H1 (cell line): ENCODE results near the gene DPP10. TPM values are rescaled to one million over a fixed set of nuclear protein-coding genes. Genes with fewer than 3 reads are reported as not detected.

Experiments
- CTCF ChIA-PET: fragments of 300-600 bp; sonication (Branson Sonifier 250); formaldehyde crosslinking; loops from one replicate; lab custom pipeline; 2021; ENCODE audit not compliant: partially characterized antibody; lab: Charles Lee
- POLR2A ChIA-PET: fragments of 300-600 bp; sonication (Branson Sonifier 250); formaldehyde crosslinking; loops from one replicate; lab custom pipeline; 2021; ENCODE audit warnings: inconsistent platforms; ENCODE audit not compliant: partially characterized antibody; lab: Charles Lee
- DNase-seq, 2 experiments: peaks; one replicate each; pipeline versions ENCODE4 v3.0.0 to v3.0.0-alpha.2; 2010 to 2022; ENCODE audit warnings: low spot score in 2 of 2, low read depth in 1 of 2, mixed read lengths in 1 of 2
- FAIRE-seq: peaks from 2 replicates; lab custom pipeline; 2011; peaks lifted over from hg19 to GRCh38; lab: Jason Lieb, UNC
- H2AFZ ChIP-seq: 2 replicates; pipeline ENCODE4 v1.8.1; 2012; ENCODE audit warnings: low read length, inconsistent platforms
- H2AK5ac ChIP-seq: 2 replicates; pipeline ENCODE4 v1.6.1; 2013; ENCODE audit warnings: low read depth, low read length
- H2BK120ac ChIP-seq: replicated peaks from 2 replicates; pipeline ENCODE3; 2013; ENCODE audit warnings: low read depth, low read length, inconsistent platforms
- H2BK12ac ChIP-seq: 2 replicates; pipeline ENCODE4 v1.6.1; 2013; ENCODE audit warnings: low read depth, low read length
- H2BK15ac ChIP-seq: 2 replicates; pipeline ENCODE4 v1.6.1; 2013; ENCODE audit warnings: low read length
- H2BK20ac ChIP-seq: 2 replicates; pipeline ENCODE4 v1.6.1; 2013; ENCODE audit warnings: low read length
- H2BK5ac ChIP-seq: 2 replicates; pipeline ENCODE4 v1.6.1; 2013; ENCODE audit warnings: low read depth, low read length
- H3K14ac ChIP-seq: 2 replicates; pipeline ENCODE4 v1.6.1; 2013; ENCODE audit warnings: inconsistent platforms; ENCODE audit not compliant: insufficient read length
- H3K18ac ChIP-seq: 2 replicates; pipeline ENCODE4 v1.6.1; 2013; ENCODE audit warnings: low read length; ENCODE audit errors: extremely low read depth
- H3K23ac ChIP-seq: 2 replicates; pipeline ENCODE4 v1.6.1; 2013; ENCODE audit warnings: inconsistent platforms; ENCODE audit not compliant: insufficient read length
- H3K23me2 ChIP-seq: 2 replicates; pipeline ENCODE4 v1.6.1; 2013; ENCODE audit warnings: low read depth, low read length
- H3K27ac ChIP-seq: 2 replicates; pipeline ENCODE4 v1.6.1; 2011; ENCODE audit warnings: low read depth, low read length, inconsistent platforms
- H3K27me3 ChIP-seq, 4 experiments: replicated peaks in 1 of 4; 1 replicate in 1 of 4; 2 replicates in 3 of 4; pipeline versions ENCODE4 v1.6.1 to v1.8.1; 2011 to 2013; ENCODE audit warnings: low read length in 3 of 4, mild to moderate bottlenecking in 3 of 4, inconsistent platforms in 2 of 4, mixed read lengths in 2 of 4, moderate library complexity in 1 of 4; ENCODE audit not compliant: control insufficient read depth in 3 of 4, insufficient read depth in 3 of 4; ENCODE audit errors: extremely low read depth in 1 of 4
- H3K36me3 ChIP-seq, 4 experiments: 2 replicates each; pipeline versions ENCODE4 v1.6.1 to v1.8.1; 2011 to 2013; ENCODE audit warnings: mild to moderate bottlenecking in 4 of 4, low read length in 3 of 4, moderate library complexity in 2 of 4, control low read depth in 1 of 4, inconsistent platforms in 1 of 4; ENCODE audit not compliant: insufficient read depth in 4 of 4, control insufficient read depth in 2 of 4
- H3K4ac ChIP-seq: replicated peaks from 2 replicates; pipeline ENCODE3; 2013; ENCODE audit warnings: low read length, low read depth, mixed read lengths, inconsistent platforms; ENCODE audit not compliant: insufficient read length
- H3K4me1 ChIP-seq, 4 experiments: replicated peaks in 1 of 4; 1 replicate in 1 of 4; 2 replicates in 3 of 4; pipeline versions ENCODE4 v1.6.1 to v1.8.1; 2011 to 2013; ENCODE audit warnings: low read length in 3 of 4, inconsistent platforms in 2 of 4, mixed read lengths in 1 of 4; ENCODE audit not compliant: insufficient read depth in 4 of 4, control insufficient read depth in 3 of 4
- H3K4me2 ChIP-seq, 2 experiments: 2 replicates each; pipeline versions ENCODE4 v1.6.1 to v1.8.1; 2011 to 2013; ENCODE audit warnings: low read depth in 2 of 2, low read length in 2 of 2, control low read depth in 1 of 2, inconsistent platforms in 1 of 2, mild to moderate bottlenecking in 1 of 2; ENCODE audit not compliant: insufficient read depth in 1 of 2
- H3K4me3 ChIP-seq, 4 experiments: fragments of 200-600, 300-600 bp in 1 of 4; sonication (generic), shearing (Covaris generic), sonication (Bioruptor Twin) in 1 of 4; 2 replicates each; pipeline versions ENCODE4 v1.5.1 to v1.8.1; 2011 to 2016; ENCODE audit warnings: low read length in 4 of 4, low read depth in 3 of 4, control low read depth in 2 of 4, inconsistent platforms in 2 of 4, mild to moderate bottlenecking in 2 of 4, mixed read lengths in 1 of 4, moderate library complexity in 1 of 4; ENCODE audit not compliant: insufficient read depth in 2 of 4; ENCODE audit errors: extremely low read depth in 1 of 4
- H3K56ac ChIP-seq: replicated peaks from 2 replicates; pipeline ENCODE3; 2013; ENCODE audit warnings: low read depth, mild to moderate bottlenecking, mixed read lengths, low read length, inconsistent platforms; ENCODE audit not compliant: insufficient read length
- H3K79me1 ChIP-seq: 2 replicates; pipeline ENCODE4 v1.6.1; 2013; ENCODE audit warnings: low read depth, low read length, control low read depth
- H3K79me2 ChIP-seq, 2 experiments: 2 replicates each; pipeline versions ENCODE4 v1.6.1 to v1.8.1; 2012 to 2013; ENCODE audit warnings: low read length in 2 of 2, mild to moderate bottlenecking in 2 of 2, inconsistent platforms in 1 of 2; ENCODE audit not compliant: insufficient read depth in 2 of 2, control insufficient read depth in 1 of 2
- H3K9ac ChIP-seq, 4 experiments: replicated peaks in 1 of 4; 1 replicate in 1 of 4; 2 replicates in 3 of 4; pipeline versions ENCODE4 v1.6.1 to v1.8.1; 2011 to 2013; ENCODE audit warnings: low read depth in 3 of 4, low read length in 3 of 4, control low read depth in 2 of 4, mild to moderate bottlenecking in 2 of 4, moderate library complexity in 2 of 4, inconsistent platforms in 1 of 4; ENCODE audit errors: extremely low read depth in 1 of 4
- H3K9me3 ChIP-seq, 2 experiments: 2 replicates each; pipeline versions ENCODE4 v1.6.1 to v1.8.1; 2012 to 2013; ENCODE audit warnings: mild to moderate bottlenecking in 2 of 2, moderate library complexity in 2 of 2, control low read depth in 1 of 2, inconsistent platforms in 1 of 2, low read depth in 1 of 2, low read length in 1 of 2, mixed read lengths in 1 of 2; ENCODE audit not compliant: insufficient read depth in 2 of 2
- H4K20me1 ChIP-seq, 2 experiments: replicated peaks in 1 of 2; 2 replicates each; pipeline versions ENCODE3 to v1.8.1; 2011 to 2013; ENCODE audit warnings: inconsistent platforms in 2 of 2, low read length in 2 of 2, mild to moderate bottlenecking in 1 of 2; ENCODE audit not compliant: insufficient read depth in 2 of 2, control insufficient read depth in 1 of 2
- H4K5ac ChIP-seq: 2 replicates; pipeline ENCODE4 v1.6.1; 2013; ENCODE audit warnings: low read length, low read depth, mixed read lengths, inconsistent platforms; ENCODE audit not compliant: insufficient read length
- H4K8ac ChIP-seq: 2 replicates; pipeline ENCODE4 v1.8.0; 2013; ENCODE audit warnings: mild to moderate bottlenecking, moderate library complexity, low read length, inconsistent platforms; ENCODE audit not compliant: insufficient read depth; ENCODE audit errors: extremely low read depth
- H4K91ac ChIP-seq: replicated peaks from 2 replicates; pipeline ENCODE3; 2013; ENCODE audit warnings: low read length, mixed read lengths, inconsistent platforms; ENCODE audit not compliant: insufficient read length
- BACH1 ChIP-seq: IDR thresholded peaks from 2 replicates; pipeline ENCODE4 v1.6.1; 2012; ENCODE audit warnings: low read length, improper control_type of control experiment
- CBX5 ChIP-seq: fragments of 300-800, 300-1000 bp; sonication (generic); IDR thresholded peaks from 2 replicates; pipeline ENCODE4 v1.7.1; 2016; ENCODE audit warnings: antibody characterized with exemption, low read length, low read depth
- KDM5A ChIP-seq: fragments of 200-600 bp; IDR thresholded peaks from 2 replicates; pipeline ENCODE4 v1.7.1; 2012; ENCODE audit warnings: mild to moderate bottlenecking, low read length, inconsistent platforms, mixed read lengths
- PHF8 ChIP-seq: fragments of 200-600 bp; sonication (generic); conservative IDR thresholded peaks from 2 replicates; pipeline ENCODE4 v1.7.1; 2012; ENCODE audit warnings: low read depth, mild to moderate bottlenecking, inconsistent platforms, low read length, moderate library complexity
- POLR2AphosphoS5 ChIP-seq: IDR thresholded peaks from 2 replicates; pipeline ENCODE4 v1.6.1; 2011; ENCODE audit warnings: low read depth, low read length
- RBBP5 ChIP-seq: IDR thresholded peaks from 2 replicates; pipeline ENCODE4 v1.7.1; 2012; ENCODE audit warnings: low read depth, mild to moderate bottlenecking, inconsistent platforms, low read length, moderate library complexity, borderline replicate concordance
- SP2 ChIP-seq: IDR thresholded peaks from 2 replicates; pipeline ENCODE4 v1.6.1; 2012; ENCODE audit warnings: mild to moderate bottlenecking, low read length, inconsistent platforms
- SRF ChIP-seq: IDR thresholded peaks from 2 replicates; pipeline ENCODE4 v1.6.1; 2011; ENCODE audit warnings: mild to moderate bottlenecking, low read depth, low read length, moderate library complexity
- WGBS, 2 experiments: shearing (Covaris generic) in 1 of 2; methylation state at CpG; one replicate each; pipeline versions ENCODE4 v1.1.6 to v1.1.7; 2013 to 2015; ENCODE audit warnings: low lambda C conversion rate in 2 of 2, mixed read lengths in 2 of 2, inconsistent platforms in 1 of 2, low coverage in 1 of 2, missing lambda C conversion rate in 1 of 2; ENCODE audit not compliant: insufficient replicate concordance in 2 of 2, insufficient coverage in 1 of 2, insufficient read length in 1 of 2; ENCODE audit errors: extremely low coverage in 1 of 2, missing lambda C conversion rate in 1 of 2; 5-methylcytosine and 5-hydroxymethylcytosine counted together
- polyA plus RNA-seq, 7 experiments: library from polyadenylated mRNA; depleted of rRNA in 3 of 7; stranded (reverse) in 5 of 7; unstranded in 2 of 7; fragments of >200 nt in 5 of 7; fragments of 200-250 nt in 2 of 7; gene quantifications; 1 replicate in 5 of 7; 2 replicates in 1 of 7; 4 replicates in 1 of 7; pipeline versions ENCODE4 v1.2.1 to v1.2.3, GENCODE V29; 2011 to 2013; ENCODE audit warnings: missing spikeins in 2 of 7, mixed read lengths in 2 of 7
- total RNA-seq: library from RNA; stranded (reverse); fragmentation: NEBNext Ultra II Directional; extraction: Animal tissue kit (Norgen Biotek cat#: 25700); gene quantifications from 2 replicates; pipeline ENCODE4 v1.2.1, GENCODE V29; 2021

Gene DPP10
- total and polyA plus RNA-seq, 2 of the 8 experiments (the other 6 are each of a cell fraction or from before 2014, with no cell fraction given) = 3.3 to 7.2 TPM

DNA sequence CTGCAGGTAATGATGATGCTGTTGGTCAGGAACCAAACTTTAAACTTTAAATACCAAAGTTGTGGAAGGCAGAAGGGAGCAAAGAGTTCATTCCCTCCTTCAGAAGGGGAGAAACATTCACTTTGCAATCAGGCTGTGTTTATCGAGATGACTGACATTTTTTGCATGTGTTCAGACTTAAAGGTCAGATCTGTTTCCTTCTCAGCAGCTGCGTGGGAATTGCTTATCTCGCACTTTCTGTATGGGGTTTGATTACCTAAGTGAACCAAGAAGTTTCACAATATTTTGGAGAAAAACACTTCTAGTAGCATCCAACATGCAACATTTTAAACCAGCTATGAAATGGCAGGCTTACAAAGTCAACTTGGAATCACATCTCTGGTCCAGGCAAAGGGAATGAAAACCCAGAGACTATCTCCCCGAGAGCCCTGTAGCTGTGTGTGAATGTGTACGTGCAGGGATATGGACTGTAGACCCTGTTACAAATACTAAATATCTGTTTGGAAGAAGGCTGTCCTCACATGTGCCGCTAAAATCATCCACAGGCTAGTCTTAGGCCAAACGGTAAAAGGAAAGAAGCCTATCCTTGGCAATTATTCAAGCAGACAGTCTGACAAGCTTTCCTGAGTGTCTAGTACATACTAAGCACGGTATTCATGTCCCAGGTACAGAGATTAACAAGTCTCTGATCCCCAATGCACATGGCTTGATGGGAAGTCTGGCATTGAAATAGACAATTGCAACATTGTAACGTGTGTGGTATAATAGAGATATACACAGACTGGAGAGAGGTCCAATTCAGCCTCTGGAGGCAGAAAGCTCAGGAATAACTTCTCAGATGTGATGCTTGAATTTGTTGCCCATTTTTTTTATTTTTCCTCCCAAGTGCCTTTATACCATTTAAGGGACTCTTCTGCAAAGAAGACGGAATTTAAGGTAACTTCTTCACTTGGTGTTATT lies 483.1 kb downstream of the DPP10 start:
- H3K36me3 ChIP-seq = no peaks in the 10 kb centered on the region
- no peak for TF ChIP-seq KDM5A
- no peak for TF ChIP-seq PHF8
- no peak for TF ChIP-seq CBX5
- no peak for TF ChIP-seq POLR2AphosphoS5
- TF ChIP-seq BACH1 = no peak
- TF ChIP-seq RBBP5 = no peak
- no peak for TF ChIP-seq SRF
- no peak for TF ChIP-seq SP2

More for the DNA sequence above, 483.1 kb downstream of the DPP10 start:
- DNase-seq = no peak
- Histone ChIP-seq H4K8ac (no peak overlapping the region), H3K27me3 (no peaks in the 10 kb centered on the region), H3K4me2 (no peak overlapping the region), H2BK120ac (no peak overlapping the region), H3K18ac (no peak overlapping the region), H2AK5ac (no peak overlapping the region), H3K9ac (no peak overlapping the region), H4K20me1 (no peaks in the 10 kb centered on the region), H3K79me2 (no peaks in the 10 kb centered on the region), H4K5ac (no peak overlapping the region), H3K4ac (no peak overlapping the region), H3K27ac (no peak overlapping the region), H2AFZ (0 out of 2 replicates have a peak overlapping the region, but pooled peaks have one; percentile 4), H4K91ac (no peak overlapping the region), H3K56ac (no peak overlapping the region), H3K23me2 (no peaks in the 10 kb centered on the region), H2BK20ac (no peak overlapping the region), H3K9me3 (peaks cover 10 to 14% of the 10 kb centered on the region in 2 experiments; a peak in 3 of 4 replicates), H3K79me1 (no peaks in the 10 kb centered on the region), H2BK5ac (no peak overlapping the region), H3K23ac (no peak overlapping the region), H3K4me1 (no peaks in the 10 kb centered on the region), H3K14ac (no peak overlapping the region), H3K4me3 (no peak overlapping the region), H2BK12ac (no peak overlapping the region), H2BK15ac (no peak overlapping the region)
- 91% methylated on average over 10 of the region's 10 CpGs; no CpG with 5 or more reads in 1 of the 2 experiments for WGBS, 2 experiments
- no peak for FAIRE-seq
- ChIA-PET POLR2A (interaction anchor here (0.5 kb wide), 1 partner anchor 10 kb away, joined by 3 read pairs; no protein-coding TSS in a partner anchor), CTCF (interaction anchor here (0.6 to 0.8 kb wide), 3 partner anchors 174 to 262 kb away, joined by 3 read pairs; no protein-coding TSS in a partner anchor)
